ENCODE measurements around the gene LAIR1. TPM values are rescaled to one million over a fixed set of nuclear protein-coding genes. Genes with fewer than 3 reads are reported as not detected.

The LAIR1 gene
- total RNA-seq, 1 experiment from 2014 or later = not detected

DNA sequence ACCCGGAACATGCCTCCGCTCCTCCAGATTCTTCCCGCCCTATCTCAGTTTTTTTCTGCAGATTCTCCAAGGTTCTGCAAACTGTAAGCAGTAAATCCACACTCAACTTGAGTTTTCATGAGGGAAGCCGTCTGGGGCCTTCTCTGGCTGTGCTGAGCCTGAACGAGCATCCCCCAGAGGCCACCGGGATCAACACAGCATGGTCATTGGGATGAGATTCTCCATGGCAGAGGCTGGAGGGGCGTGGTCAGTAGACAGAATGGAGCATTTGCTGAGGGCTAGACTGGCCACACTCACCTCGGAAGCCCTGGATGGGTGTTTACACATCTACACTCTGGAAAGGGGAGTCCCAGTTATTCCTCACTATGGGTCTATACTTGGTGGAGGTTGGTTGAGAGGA is 23.4 kb downstream of the LAIR1 start:
- no peaks in the 10 kb centered on the region for H3K9me3 Mint-ChIP-seq (ENCODE audit: unreplicated experiment)
- peaks cover 34% of the 10 kb centered on the region for H3K27me3 Mint-ChIP-seq (ENCODE audit: insufficient read depth, unreplicated experiment)
- TF ChIP-seq, protein P1, sequence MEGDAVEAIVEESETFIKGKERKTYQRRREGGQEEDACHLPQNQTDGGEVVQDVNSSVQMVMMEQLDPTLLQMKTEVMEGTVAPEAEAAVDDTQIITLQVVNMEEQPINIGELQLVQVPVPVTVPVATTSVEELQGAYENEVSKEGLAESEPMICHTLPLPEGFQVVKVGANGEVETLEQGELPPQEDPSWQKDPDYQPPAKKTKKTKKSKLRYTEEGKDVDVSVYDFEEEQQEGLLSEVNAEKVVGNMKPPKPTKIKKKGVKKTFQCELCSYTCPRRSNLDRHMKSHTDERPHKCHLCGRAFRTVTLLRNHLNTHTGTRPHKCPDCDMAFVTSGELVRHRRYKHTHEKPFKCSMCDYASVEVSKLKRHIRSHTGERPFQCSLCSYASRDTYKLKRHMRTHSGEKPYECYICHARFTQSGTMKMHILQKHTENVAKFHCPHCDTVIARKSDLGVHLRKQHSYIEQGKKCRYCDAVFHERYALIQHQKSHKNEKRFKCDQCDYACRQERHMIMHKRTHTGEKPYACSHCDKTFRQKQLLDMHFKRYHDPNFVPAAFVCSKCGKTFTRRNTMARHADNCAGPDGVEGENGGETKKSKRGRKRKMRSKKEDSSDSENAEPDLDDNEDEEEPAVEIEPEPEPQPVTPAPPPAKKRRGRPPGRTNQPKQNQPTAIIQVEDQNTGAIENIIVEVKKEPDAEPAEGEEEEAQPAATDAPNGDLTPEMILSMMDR (IDR thresholded peaks at IDR 0.05; ENCODE audit: unreplicated experiment) = no peak
- DNase-seq (ENCODE audit: unreplicated experiment) = no peak
- H3K27ac Mint-ChIP-seq (ENCODE audit: low read depth, unreplicated experiment) = no peak overlapping the region
- ChIA-PET CTCF (interaction anchor here (0.8 kb wide), 1 partner anchor 75 kb away, joined by 3 read pairs; no protein-coding TSS in a partner anchor), POLR2A (no interaction called here)
- intact Hi-C loops (cut with micrococcal nuclease) = no loop called here
- H3K4me3 Mint-ChIP-seq (ENCODE audit: unreplicated experiment) = no peak overlapping the region
- H3K36me3 Mint-ChIP-seq (ENCODE audit: insufficient read depth, unreplicated experiment) = no peaks in the 10 kb centered on the region
- H3K4me1 Mint-ChIP-seq (ENCODE audit: insufficient read depth, unreplicated experiment) = no peaks in the 10 kb centered on the region
- no TSS peak for BruUV-seq (replicated peaks)

DNA sequence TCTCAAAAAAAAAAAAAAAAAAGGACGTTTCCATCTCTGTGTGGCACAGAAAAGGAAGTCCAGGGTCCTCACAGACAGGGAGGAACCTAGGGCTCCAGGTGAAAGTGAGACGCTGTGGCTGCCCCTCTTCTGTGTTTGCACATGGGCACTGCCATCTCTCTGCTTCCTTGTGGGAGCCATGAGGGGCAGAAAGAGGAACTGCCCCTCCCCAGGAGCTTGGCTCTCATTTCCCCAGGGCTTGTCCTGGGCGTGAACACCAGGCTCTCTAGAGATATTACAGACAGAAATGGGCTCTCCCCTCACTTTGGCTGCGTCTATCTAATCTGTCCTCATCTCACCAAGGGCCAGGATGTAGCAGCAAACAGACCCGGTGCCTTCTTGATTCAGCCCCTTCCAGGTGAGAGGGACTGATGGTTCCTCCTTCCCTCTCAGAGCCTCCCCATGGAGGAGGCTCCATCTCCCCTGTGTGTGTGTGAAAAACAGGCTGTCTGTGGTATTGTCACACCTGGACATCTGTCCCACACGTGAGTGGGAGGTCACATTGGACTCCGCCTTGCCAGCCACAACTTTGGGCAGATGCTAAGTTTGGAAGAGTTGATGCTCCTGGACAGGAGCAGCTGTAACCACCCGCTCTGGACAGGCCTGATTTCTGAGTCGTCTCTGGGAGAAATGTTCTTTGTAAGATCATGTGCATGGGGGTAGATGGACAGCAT is 24.9 kb downstream of the LAIR1 start:
- Mint-ChIP-seq H3K27ac (ENCODE audit: low read depth, unreplicated experiment) (no peak overlapping the region), H3K4me3 (ENCODE audit: unreplicated experiment) (no peak overlapping the region), H3K27me3 (ENCODE audit: insufficient read depth, unreplicated experiment) (peaks cover 34% of the 10 kb centered on the region), H3K4me1 (ENCODE audit: insufficient read depth, unreplicated experiment) (no peaks in the 10 kb centered on the region), H3K36me3 (ENCODE audit: insufficient read depth, unreplicated experiment) (no peaks in the 10 kb centered on the region), H3K9me3 (ENCODE audit: unreplicated experiment) (no peaks in the 10 kb centered on the region)
- BruUV-seq (replicated peaks) = no TSS peak
- POLR2A ChIA-PET = no interaction called here
- DNase-seq (ENCODE audit: unreplicated experiment) = no peak
- TF ChIP-seq, protein P1 (IDR thresholded peaks at IDR 0.05; ENCODE audit: unreplicated experiment) = no peak
- intact Hi-C loops (cut with micrococcal nuclease) = no loop called here
- CTCF ChIA-PET = interaction anchor here (0.6 to 0.9 kb wide), 3 partner anchors 51 to 1362 kb away, joined by 3 to 4 read pairs (median 3); no protein-coding TSS in a partner anchor

GRCh38 chr19:54338521-54338920 is 26.2 kb downstream of the LAIR1 start:
- ChIA-PET POLR2A (interaction anchor here (0.7 kb wide), 1 partner anchor 1511 kb away, joined by 3 read pairs; no protein-coding TSS in a partner anchor), CTCF (no interaction called here)
- BruUV-seq (replicated peaks) = no TSS peak
- no peak overlapping the region for H3K27ac Mint-ChIP-seq (ENCODE audit: low read depth, unreplicated experiment)
- H3K36me3 Mint-ChIP-seq (ENCODE audit: insufficient read depth, unreplicated experiment) = no peaks in the 10 kb centered on the region
- no peaks in the 10 kb centered on the region for H3K4me1 Mint-ChIP-seq (ENCODE audit: insufficient read depth, unreplicated experiment)
- H3K4me3 Mint-ChIP-seq (ENCODE audit: unreplicated experiment) = no peak overlapping the region
- intact Hi-C loops (cut with micrococcal nuclease) = no loop called here
- peaks cover 21% of the 10 kb centered on the region for H3K27me3 Mint-ChIP-seq (ENCODE audit: insufficient read depth, unreplicated experiment)
- no peaks in the 10 kb centered on the region for H3K9me3 Mint-ChIP-seq (ENCODE audit: unreplicated experiment)
- TF ChIP-seq, protein P1 (IDR thresholded peaks at IDR 0.05; ENCODE audit: unreplicated experiment) = no peak
- no peak for DNase-seq (ENCODE audit: unreplicated experiment)

DNA sequence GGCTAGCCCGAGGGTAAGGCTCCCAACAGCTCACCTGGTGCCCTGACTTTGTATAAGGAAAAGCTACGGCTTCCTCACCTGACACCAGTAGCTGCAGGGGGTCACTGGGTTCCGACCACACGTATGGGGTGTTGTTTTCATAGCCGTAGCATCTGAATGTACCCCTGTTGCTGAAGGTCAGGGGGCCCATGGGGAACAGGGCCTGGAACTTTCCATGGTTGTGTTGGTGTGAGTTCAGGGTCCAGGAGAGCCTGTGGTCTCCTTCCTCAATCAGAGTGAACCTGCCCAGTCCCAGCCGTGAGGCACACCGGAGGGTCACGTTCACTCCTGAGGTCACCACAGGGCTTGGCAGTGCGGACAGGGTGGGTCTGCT is 26.9 kb downstream of the LAIR1 start:
- no peak overlapping the region for H3K4me3 Mint-ChIP-seq (ENCODE audit: unreplicated experiment)
- no peak for DNase-seq (ENCODE audit: unreplicated experiment)
- no TSS peak for BruUV-seq (replicated peaks)
- H3K36me3 Mint-ChIP-seq (ENCODE audit: insufficient read depth, unreplicated experiment) = no peaks in the 10 kb centered on the region
- no peaks in the 10 kb centered on the region for H3K4me1 Mint-ChIP-seq (ENCODE audit: insufficient read depth, unreplicated experiment)
- TF ChIP-seq, protein P1 (IDR thresholded peaks at IDR 0.05; ENCODE audit: unreplicated experiment) = no peak
- no peak overlapping the region for H3K27ac Mint-ChIP-seq (ENCODE audit: low read depth, unreplicated experiment)
- peaks cover 14% of the 10 kb centered on the region for H3K27me3 Mint-ChIP-seq (ENCODE audit: insufficient read depth, unreplicated experiment)
- H3K9me3 Mint-ChIP-seq (ENCODE audit: unreplicated experiment) = no peaks in the 10 kb centered on the region
- ChIA-PET POLR2A (no interaction called here), CTCF (no interaction called here)
- intact Hi-C loops (cut with micrococcal nuclease) = no loop called here
